GM19438 (cell line): Measurements from ENCODE around the gene OXA1L.
A peak's percentile ranks its signal among the peaks of the same experiment; 100 is the strongest.
"Not testable (repeated sequence)": the region's sequence is repeated elsewhere in the genome, so short reads cannot be mapped to it uniquely, and the experiment has no call there.

Experiments used
- ATAC-seq: cut with Tn5 transposase; IDR thresholded peaks from one replicate; pipeline ENCODE4 v1.9.1; 2021; ENCODE audit warnings: low read depth; ENCODE audit not compliant: unreplicated experiment

Gene OXA1L

DNA sequence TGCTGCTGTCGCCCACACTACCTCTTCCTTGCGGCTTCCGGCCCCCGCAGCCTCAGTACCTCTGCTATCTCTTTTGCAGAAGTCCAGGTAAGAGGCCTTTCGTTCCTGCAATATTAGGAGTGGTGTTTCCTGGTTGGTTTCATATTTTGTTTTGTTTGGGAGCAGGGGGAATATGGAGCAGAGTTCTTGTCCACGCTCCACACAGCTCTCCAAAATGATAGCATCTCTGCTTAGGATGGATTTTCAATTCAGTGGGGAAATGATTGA is 768 bp downstream of the OXA1L start:
- no peak for ATAC-seq

- no peak for ATAC-seq
Measured at GRCh38 chr14:22768947-22769346, 2.5 kb downstream of the OXA1L start.

DNA sequence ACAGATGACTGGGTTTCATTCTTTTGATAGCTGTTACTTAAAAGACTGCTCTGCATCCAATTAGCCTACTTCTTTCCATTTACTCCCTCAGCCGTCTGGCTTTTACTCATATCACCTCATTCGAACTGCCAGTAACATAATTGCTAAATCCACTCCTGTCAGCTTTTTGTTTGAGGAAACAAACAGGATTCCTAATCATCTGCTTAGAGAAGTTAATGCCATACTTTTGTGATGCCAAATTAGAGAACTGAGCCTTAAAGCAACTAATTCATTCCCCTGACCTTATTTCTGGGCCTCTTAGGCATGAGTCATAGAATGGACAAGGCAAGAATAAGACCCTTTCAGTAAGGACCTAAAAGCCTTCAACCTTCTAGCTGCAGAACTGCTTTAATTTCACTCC is 2.9 kb downstream of the OXA1L start:
- ATAC-seq = no peak

GRCh38 chr14:22770481-22771187 is 4.1 kb downstream of the OXA1L start:
- ATAC-seq = no peak

DNA sequence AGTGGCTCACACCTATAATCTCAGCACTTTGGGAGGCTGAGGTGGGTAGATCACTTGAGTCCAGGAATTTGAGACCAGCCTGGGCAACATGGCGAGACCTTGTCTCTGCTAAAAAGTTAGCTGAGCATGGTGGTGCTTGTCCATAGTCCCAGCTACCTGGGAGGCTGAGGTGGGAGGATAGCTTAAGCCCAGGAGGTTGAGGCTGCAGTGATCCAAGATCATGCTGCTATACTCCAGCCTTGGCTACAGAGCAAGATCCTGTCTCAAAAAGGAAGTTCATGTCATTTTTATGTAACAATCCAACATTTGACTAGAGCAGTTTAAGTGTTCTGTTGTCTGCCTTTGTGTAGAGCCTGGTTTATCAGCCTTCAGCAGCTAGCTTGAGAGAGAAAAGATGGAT is 6.2 kb downstream of the OXA1L start:
- ATAC-seq = no peak

DNA sequence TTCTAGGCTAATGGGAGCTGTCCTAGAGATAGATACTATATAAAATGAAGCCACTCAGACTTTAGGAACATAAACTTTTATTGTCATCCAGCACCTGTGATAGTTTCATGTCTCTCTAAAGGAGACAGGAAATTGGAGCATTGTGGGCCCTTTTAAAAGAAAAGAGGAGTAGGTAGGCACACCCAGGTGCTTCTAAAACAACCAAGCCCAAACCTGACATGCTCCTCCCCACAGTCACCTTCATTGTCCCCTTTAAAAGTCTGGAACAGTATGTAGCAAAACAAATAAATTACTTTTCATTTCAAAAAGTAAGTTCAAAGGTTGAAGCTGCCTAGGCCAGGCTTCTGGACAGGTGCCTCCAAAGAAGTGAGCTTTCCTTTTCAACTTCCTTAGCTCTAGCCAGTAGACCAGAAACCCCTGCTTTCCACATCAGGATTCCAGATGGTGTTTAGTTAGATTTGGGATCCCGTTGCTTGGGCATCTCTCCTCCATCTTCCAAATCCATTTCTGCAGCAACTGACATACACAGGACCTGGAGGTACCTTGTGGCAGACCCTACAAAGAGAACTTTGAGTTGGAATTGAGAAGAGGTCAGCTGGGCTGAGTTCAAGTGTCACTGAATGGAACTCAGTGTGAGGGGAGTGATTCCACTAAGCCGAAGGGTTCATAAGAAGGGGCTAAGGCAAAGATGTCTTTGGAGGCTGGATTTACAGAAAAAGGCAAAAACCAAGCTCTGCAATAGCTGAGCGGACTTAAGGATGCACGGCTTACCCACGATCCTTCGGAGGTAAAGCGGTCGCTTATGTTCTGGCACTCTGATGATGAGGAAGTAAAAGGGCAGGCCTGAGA is 6.9 kb downstream of the OXA1L start:
- no peak for ATAC-seq

GRCh38 chr14:22774011-22774706 is 7.7 kb downstream of the OXA1L start:
- no peak for ATAC-seq

DNA sequence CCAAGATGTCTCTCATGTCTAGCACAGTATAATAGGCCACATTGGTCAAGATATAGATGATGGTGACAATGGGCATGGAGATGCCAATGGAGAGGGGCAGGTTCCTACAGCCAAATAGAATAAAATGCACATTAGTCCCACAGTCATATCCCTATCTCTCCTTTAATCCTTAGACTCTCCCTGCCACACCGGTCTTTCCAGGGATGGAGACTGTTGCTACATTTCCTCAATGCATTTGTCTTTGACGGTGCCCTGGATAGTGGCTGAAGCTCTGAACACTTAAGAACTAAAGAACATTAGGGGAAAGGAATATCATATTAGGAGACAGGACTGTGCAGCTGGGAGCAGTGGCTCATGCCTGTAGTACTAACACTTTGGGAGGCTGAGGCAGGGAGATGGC is 9.7 kb downstream of the OXA1L start:
- ATAC-seq = no peak

- ATAC-seq = not testable (repeated sequence)
Measured at GRCh38 chr14:22776849-22777248, 10.4 kb downstream of the OXA1L start.

DNA sequence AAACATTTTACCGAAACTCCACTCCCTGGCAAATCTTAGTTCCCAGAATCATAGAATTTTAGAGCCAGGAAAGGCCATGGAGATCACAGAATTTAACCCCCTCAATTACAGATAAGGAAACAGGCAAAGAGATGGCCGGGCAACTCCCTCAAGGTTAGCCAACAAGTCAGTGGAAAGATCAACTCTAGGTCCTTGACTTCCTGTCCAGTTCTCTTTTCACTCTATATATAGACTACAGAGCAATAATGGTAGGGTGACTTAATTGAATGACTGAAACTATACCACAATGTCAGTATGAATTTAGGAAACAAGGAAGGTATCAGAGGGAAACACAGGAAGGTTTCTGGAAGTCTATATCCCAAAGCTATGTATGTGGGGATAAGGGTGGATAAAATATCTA is 11.6 kb downstream of the OXA1L start:
- ATAC-seq = no peak

GRCh38 chr14:22780105-22780679 is 13.7 kb downstream of the OXA1L start:
- ATAC-seq = no peak

GRCh38 chr14:22780941-22781300 is 14.4 kb downstream of the OXA1L start:
- ATAC-seq = no peak

DNA sequence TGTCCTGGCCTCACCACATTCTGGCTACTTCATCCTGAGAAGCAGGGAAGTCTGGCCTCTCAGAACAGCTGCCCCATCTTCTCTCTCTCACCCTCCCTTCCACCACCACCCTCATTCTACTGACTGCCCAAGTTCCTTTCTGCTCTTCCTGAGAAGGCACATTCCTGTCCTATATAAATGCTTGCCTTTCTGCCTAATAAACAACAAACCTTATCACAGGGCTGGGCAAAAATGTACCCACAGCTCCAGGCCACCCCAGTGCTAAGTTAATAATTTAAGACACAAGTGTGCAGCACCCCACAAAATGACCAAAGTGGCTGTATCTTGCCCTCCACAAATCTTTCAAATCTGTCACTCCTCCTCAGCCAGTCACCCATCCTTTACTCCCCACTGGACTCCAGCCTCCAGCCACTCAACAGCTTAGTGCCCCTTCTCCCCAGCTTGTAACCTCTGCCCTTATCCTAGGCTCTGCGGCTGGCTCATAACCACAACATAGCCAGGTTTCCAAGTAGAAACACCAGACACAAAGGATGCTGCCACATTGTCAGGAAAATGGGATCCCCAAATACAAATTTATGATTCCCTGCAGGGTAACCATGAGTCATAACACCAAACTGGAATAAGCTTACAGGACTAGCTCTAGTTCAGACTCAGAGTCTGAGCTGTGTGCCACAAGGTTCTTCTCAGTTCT is 15.0 kb downstream of the OXA1L start:
- no peak for ATAC-seq

GRCh38 chr14:22786685-22787084 is 20.2 kb downstream of the OXA1L start:
- no peak for ATAC-seq

DNA sequence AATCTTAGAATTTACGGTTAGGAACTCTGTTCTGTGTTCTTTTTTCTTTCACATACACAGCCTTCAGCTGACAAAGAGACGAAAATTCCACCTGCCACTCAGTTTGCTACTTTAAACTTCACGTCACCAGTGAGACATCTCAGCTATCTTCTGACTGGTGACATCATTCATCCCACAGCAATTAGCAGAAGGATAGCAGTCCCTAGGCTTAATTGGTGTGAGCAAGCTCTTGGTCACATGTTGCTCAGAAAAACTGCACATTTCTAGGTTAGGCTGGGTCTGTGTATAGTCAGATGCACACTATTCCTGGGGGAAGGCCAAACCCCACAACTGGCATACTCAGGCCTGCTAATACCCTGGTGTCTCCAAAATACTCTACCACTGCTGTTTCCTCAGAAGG is 24.8 kb downstream of the OXA1L start:
- no peak for ATAC-seq

GRCh38 chr14:22792158-22792557 is 25.7 kb downstream of the OXA1L start:
- ATAC-seq = no peak

- not testable (repeated sequence) for ATAC-seq
Measured at GRCh38 chr14:22793550-22793949, 27.1 kb downstream of the OXA1L start.

DNA sequence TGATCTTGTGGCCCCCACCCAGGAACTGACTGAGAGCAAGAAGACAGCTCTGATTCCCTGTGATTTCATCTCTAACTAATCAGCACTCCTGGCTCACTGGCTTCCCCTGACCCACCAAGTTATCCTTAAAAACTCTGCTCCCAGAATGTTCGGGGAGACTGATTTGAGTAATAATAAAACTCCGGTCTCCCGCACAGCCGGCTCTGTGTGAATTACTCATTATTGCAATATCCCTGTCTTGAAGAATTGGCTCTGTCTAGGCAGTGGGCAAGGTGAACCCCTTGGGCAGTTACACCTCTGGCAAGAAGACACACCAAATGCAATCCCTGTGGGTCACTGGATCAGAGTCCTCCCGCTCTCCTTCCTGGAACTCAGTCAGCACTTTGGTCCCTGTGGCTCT is 27.5 kb downstream of the OXA1L start:
- no peak for ATAC-seq

DNA sequence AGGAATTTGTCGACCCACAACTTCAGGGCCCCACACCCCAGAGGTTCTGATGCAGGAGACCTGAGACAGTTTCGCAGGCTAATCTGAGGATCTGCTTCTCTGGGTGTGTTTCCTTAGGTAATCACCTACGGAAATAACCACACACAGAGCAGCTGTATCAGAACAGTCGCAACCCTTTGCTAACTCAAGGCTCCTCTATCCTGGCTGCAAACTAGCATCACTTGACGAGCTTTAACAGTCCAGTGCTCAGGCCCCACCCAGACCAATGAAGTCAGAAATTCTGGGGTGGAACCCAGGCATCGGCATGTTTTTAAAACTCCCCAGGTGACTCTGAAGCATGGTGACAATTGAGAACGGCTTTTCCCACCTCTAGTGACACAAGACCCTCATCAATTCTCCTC is 28.1 kb downstream of the OXA1L start:
- peak; percentile 48 for ATAC-seq

DNA sequence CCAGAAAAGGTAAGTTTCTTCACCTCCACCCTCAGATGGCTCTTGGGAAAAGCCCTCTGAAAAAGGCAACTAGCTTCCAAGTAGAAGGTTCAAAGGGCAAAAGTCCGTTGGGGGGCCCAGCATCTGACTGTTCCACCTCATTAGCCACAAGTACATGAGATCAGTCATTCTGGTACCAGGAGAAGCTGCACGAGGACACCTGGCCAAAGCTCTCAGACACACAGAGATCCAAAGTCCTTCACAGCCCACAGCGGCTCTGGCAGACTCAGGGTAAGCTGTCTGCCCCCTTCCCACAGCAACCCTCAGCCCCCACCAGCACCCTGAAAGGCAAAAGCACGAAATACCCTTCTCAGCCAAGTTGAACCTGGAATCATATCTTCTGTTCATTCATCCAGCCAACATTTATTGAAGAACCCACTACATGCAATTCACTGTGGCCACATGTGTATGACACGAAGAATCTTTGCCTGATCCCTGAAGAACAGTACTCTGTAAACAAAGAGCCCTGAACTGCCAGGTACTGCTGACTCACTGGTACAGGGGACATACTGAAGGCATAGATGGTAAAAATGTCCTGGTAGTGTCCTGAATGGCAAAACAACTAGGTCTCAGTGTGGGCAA is 29.7 kb downstream of the OXA1L start:
- peak; percentile 58 for ATAC-seq
